Measurements from ENCODE around the gene FRAT2. TPM values are rescaled to one million over a fixed set of nuclear protein-coding genes. Genes with fewer than 3 reads are reported as not detected.

Gene FRAT2
- total and polyA plus RNA-seq, 2 donors (not counting 3 experiments of a cell fraction or from before 2014, with no cell fraction given) = 6.6 to 11.3 TPM

DNA sequence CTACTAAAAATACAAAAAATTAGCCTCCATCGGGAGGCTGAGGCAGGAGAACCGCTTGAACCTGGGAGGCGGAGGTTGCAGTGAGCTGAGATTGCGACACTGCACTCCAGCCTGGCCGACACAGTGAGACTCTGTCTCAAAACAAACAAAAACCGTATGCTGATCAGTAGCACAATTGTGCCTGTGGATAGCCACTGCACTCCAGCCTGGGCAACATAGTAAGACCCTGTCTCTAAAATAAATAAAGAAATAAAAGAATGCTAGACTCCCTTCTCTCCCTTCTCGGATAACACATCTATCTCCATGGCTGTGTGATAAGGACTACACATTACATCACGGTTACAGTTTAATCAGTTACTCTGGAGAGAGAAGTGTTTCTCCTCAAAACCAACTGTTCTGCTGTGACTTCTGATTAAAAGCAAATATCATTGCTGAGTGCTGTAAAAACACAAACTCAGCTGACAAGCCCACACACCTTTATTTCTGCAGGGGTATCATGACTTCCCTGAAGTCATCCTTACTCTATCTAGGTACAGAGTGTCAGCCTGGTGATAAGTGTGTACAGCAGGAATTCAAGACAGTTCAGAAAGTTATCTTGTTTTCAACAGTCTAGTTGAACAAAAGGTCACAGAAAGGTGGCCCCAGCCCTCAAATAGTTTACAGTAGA lies 36.8 kb downstream of the FRAT2 start:
- H3K27me3 ChIP-seq (ENCODE audit: control insufficient read depth in 2 of 2, insufficient read depth in 2 of 2, low read length in 2 of 2) = no peaks in the 10 kb centered on the region
- dilution Hi-C loops (cut with MboI; ENCODE audit: extremely low pct_ligation_motif_present, low sequenced_read_pairs) (no loop called here), intact Hi-C loops (cut with micrococcal nuclease) (no loop called here)
- no peaks in the 10 kb centered on the region for H3K79me2 ChIP-seq (ENCODE audit: control insufficient read depth, insufficient read depth, low read length)
- H3K9ac ChIP-seq (replicated peaks; ENCODE audit: extremely low read depth, insufficient read depth, low read length) = no peak overlapping the region
- H3K4me1 ChIP-seq (ENCODE audit: control insufficient read depth, extremely low read depth, insufficient read depth, low read length) = no peaks in the 10 kb centered on the region
- POLR2A ChIA-PET = no interaction called here
- H4K20me1 ChIP-seq (replicated peaks; ENCODE audit: control insufficient read depth, extremely low read depth, insufficient read depth, low read length) = no peaks in the 10 kb centered on the region
- no peak overlapping the region for H3K27ac ChIP-seq (ENCODE audit: insufficient read depth, low read depth, low read length)
- TF ChIP-seq POLR2AphosphoS5 (IDR thresholded peaks at IDR 0.05; ENCODE audit: insufficient read depth, low read depth, low read length) = no peak
- no peak for TF ChIP-seq EZH2 (IDR thresholded peaks at IDR 0.05; ENCODE audit: borderline replicate concordance, low read depth, low read length, severe bottlenecking)
- TF ChIP-seq MYC (IDR thresholded peaks at IDR 0.05; ENCODE audit: low read depth, low read length) = no peak
- TF ChIP-seq FOS (IDR thresholded peaks at IDR 0.05; ENCODE audit: borderline replicate concordance, insufficient read depth, low read length) = no peak
- TF ChIP-seq, protein P1, sequence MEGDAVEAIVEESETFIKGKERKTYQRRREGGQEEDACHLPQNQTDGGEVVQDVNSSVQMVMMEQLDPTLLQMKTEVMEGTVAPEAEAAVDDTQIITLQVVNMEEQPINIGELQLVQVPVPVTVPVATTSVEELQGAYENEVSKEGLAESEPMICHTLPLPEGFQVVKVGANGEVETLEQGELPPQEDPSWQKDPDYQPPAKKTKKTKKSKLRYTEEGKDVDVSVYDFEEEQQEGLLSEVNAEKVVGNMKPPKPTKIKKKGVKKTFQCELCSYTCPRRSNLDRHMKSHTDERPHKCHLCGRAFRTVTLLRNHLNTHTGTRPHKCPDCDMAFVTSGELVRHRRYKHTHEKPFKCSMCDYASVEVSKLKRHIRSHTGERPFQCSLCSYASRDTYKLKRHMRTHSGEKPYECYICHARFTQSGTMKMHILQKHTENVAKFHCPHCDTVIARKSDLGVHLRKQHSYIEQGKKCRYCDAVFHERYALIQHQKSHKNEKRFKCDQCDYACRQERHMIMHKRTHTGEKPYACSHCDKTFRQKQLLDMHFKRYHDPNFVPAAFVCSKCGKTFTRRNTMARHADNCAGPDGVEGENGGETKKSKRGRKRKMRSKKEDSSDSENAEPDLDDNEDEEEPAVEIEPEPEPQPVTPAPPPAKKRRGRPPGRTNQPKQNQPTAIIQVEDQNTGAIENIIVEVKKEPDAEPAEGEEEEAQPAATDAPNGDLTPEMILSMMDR (IDR thresholded peaks at IDR 0.05; ENCODE audit: extremely low read depth in 1 of 2, insufficient read depth in 1 of 2, low read depth in 1 of 2, low read length in 2 of 2) = no peak
- TF ChIP-seq MAX (IDR thresholded peaks at IDR 0.05; ENCODE audit: insufficient read depth, insufficient read length) = no peak
- no peak for TF ChIP-seq GATA2 (IDR thresholded peaks at IDR 0.05; ENCODE audit: insufficient read depth, insufficient read length, low read depth, low read length)
- no peak for TF ChIP-seq JUN (IDR thresholded peaks at IDR 0.05; ENCODE audit: borderline replicate concordance, insufficient read depth, insufficient read length, low read depth)
- no peak for TF ChIP-seq POLR2A (IDR thresholded peaks at IDR 0.05; ENCODE audit: low read depth, low read length)
- no peaks in the 10 kb centered on the region for H3K9me3 ChIP-seq (replicated peaks; ENCODE audit: control insufficient read depth, insufficient read depth, low read length)
- FAIRE-seq = peak; percentile 43
- CTCF ChIA-PET = interaction anchor here (1.0 kb wide), 1 partner anchor 19 kb away, joined by 3 read pairs; no protein-coding TSS in a partner anchor
- H2AFZ ChIP-seq (ENCODE audit: low read depth, low read length) = no peak overlapping the region
- H3K4me3 ChIP-seq (replicated peaks in 1 of 3; ENCODE audit: insufficient read depth in 1 of 3, low read depth in 1 of 3, low read length in 3 of 3) = no peak overlapping the region
- H3K4me2 ChIP-seq (ENCODE audit: insufficient read depth, low read length) = no peak overlapping the region
- H3K9me1 ChIP-seq (replicated peaks; ENCODE audit: control insufficient read depth, extremely low read depth, insufficient read depth, low read length) = no peaks in the 10 kb centered on the region
- no peak for DNase-seq (ENCODE audit: low read depth, low spot score)
- H3K36me3 ChIP-seq (ENCODE audit: control insufficient read depth in 2 of 2, extremely low read depth in 1 of 2, insufficient read depth in 2 of 2, low read length in 2 of 2) = no peaks in the 10 kb centered on the region
- BruUV-seq (replicated peaks) = no TSS peak

Measured in endothelial cell of umbilical vein (primary cell).